22Rv1 (cell line): ENCODE data around the gene RTN4.

ENCODE experiments used
- H3K27ac ChIP-seq: fragments of 450-650 bp; 2 replicates; pipeline ENCODE4 v1.5.1; 2017
- ZFX ChIP-seq: fragments of 450-650 bp; IDR thresholded peaks from 2 replicates; pipeline ENCODE4 v1.6.1; 2017; ENCODE audit warnings: antibody characterized with exemption, borderline replicate concordance
- TF ChIP-seq, protein P1 (sequence below): fragments of 450-650 bp; IDR thresholded peaks from 2 replicates; pipeline ENCODE4 v1.5.1; 2017; ENCODE audit warnings: mild to moderate bottlenecking

The RTN4 gene

GRCh38 chr2:55013936-55014335 lies 36.3 kb downstream of the RTN4 start:
- TF ChIP-seq, protein P1, sequence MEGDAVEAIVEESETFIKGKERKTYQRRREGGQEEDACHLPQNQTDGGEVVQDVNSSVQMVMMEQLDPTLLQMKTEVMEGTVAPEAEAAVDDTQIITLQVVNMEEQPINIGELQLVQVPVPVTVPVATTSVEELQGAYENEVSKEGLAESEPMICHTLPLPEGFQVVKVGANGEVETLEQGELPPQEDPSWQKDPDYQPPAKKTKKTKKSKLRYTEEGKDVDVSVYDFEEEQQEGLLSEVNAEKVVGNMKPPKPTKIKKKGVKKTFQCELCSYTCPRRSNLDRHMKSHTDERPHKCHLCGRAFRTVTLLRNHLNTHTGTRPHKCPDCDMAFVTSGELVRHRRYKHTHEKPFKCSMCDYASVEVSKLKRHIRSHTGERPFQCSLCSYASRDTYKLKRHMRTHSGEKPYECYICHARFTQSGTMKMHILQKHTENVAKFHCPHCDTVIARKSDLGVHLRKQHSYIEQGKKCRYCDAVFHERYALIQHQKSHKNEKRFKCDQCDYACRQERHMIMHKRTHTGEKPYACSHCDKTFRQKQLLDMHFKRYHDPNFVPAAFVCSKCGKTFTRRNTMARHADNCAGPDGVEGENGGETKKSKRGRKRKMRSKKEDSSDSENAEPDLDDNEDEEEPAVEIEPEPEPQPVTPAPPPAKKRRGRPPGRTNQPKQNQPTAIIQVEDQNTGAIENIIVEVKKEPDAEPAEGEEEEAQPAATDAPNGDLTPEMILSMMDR, result 0 out of 2 replicates have a peak, but pooled peaks have one; percentile 24
- no peak for TF ChIP-seq ZFX
- H3K27ac ChIP-seq, result no peak overlapping the region

DNA sequence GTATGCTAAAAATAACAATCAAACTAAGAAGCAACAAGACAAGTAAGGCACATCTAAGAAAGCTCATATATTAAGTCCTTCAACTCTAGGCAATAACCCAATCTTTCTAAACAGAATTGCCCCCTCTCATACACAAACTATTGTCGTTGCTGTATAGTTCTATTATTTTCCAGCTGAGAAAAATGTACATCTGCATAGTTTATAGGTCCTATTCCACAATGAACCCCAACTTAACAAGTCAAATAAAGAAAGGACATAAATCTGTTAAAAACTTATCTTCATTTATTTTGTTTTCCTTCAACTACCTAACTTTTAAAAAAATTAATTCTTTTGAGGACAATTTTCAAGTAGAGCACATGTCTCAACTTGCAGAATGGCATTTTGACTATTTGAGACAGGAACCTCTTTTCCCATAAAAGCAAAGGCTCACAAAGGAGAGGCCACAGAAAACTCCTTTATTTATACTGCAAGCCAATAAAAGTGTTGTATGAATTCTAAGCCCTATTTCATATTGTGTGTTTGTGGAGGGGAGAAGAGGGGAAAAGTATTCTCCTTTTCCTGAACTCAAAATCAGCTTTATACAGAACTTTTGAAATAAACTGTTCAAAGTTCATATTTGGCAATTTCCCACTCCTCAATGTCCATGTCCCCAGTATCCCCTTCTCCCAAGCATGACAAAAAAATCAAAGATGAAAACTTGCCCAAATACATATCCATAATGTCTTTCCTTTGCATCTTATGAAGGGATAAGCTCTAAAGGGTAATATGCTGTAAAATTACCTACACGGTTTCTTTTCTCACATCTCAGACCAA lies 37.4 kb downstream of the RTN4 start:
- TF ChIP-seq, protein P1, result no peak
- no peak for TF ChIP-seq ZFX
- peak overlapping the region; percentile 70 for H3K27ac ChIP-seq

DNA sequence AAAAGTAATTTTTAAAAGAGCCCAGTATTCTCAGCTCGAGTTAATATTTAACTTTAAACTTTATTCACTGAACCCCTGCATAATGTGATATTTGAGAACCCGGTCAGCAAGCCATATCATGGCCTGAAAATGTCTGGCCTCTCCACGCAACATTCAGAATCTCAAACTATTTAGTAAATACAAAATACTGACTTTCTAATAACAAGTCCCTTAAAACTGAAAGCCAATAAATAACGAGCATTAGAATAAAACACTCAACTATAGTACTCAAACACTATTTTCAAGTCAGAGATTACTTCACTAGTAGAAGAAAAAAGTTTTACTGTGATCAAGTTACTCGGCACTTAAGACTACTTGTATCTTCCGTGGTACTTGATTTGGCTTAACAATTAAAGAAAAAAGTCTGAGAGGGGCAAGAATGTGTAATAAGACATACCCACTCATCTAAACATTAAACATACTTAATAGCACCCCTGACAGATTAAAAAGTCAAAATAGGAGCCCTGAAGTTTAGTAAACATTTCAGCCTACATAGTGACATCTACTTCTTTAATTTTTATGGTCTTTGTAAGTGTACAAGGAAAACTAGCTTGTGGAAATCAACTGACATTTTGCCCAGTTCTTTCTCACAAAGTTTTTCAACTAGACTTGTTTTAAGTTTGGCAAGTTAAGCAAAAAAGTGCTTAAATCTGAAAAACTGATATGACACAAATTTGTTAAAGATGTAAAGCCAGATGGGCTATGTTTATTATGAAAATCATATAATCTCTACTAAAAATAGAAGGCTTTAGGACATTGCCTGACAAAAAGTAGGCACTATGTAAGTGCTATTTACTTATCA lies 38.2 kb downstream of the RTN4 start:
- TF ChIP-seq ZFX, result no peak
- TF ChIP-seq, protein P1, result no peak
- peak overlapping the region; percentile 70 for H3K27ac ChIP-seq

GRCh38 chr2:55010915-55011314 lies 39.3 kb downstream of the RTN4 start:
- TF ChIP-seq, protein P1, result no peak
- peak overlapping the region; percentile 70 for H3K27ac ChIP-seq

DNA sequence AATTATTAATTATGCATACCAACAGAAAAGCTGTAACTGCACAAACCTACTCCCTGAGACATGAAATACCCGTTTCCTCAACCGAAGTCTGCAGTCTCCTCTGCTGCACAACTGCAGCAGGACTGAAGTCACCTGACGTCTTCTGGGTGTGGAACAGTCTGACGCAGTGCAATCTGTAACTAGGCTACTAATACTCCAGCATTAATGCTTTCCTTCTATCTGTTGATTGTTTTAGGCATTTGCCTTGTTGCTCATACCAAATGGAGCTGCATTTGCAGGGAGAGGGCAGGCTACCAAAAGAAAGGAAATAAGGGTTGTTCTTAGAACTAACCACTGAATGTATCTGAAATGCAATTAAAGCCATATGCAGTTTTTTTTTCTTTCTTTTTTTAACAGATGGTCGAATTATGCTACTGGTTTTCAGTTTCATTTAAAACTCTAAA lies 40.1 kb downstream of the RTN4 start:
- H3K27ac ChIP-seq, result peak overlapping the region; percentile 70

DNA sequence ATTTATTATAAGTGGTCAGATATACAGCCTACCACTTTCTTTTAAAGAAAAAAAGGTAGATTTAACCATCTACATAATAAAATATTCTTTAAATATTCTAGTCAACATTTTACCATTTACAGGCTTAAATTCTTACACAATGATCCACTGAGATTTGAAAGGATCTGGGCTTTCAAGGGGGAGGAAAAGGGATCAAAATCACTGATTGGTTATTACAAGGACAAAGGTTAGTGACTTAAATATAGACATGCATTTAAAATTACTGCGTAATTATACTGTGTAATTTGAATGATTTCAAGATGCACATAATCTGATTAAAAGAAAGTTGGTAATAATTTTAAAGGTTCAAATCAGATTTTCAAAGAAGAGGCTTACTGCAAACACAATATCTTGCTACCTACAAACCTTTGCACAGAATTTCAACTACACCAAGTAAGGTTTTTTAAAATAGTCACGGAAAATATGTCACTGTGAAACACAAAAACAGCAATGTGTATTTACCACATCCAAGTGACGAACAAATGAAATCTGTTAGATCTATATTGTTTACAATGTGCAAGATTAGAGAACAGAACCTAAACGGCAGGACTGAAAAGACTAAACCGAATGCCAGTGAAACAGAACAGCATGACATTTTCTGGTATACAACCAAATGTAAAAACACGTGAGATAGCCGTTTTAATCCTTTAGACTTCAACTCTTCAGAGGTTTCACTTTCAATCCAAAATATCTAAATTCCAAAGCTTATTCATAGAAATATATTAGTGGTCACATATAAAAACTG lies 40.8 kb downstream of the RTN4 start:
- TF ChIP-seq, protein P1, result no peak
- no peak for TF ChIP-seq ZFX
- H3K27ac ChIP-seq, result peak overlapping the region; percentile 70

More for the DNA sequence above, 40.1 kb downstream of the RTN4 start:
- TF ChIP-seq ZFX, result no peak
- TF ChIP-seq, protein P1, result no peak
